Mesendoderm (in vitro differentiated cells): Measurements from ENCODE around the gene APBB2.

ENCODE experiments used
- DNase-seq: peaks from one replicate; pipeline ENCODE4 v3.0.0; 2013
- H2AK5ac ChIP-seq: 2 replicates; pipeline ENCODE4 v1.6.1; 2013; ENCODE audit warnings: low read length, inconsistent platforms
- H2BK120ac ChIP-seq: 2 replicates; pipeline ENCODE4 v1.6.1; 2013; ENCODE audit warnings: low read depth, mild to moderate bottlenecking, low read length, moderate library complexity, mixed read lengths
- H2BK15ac ChIP-seq: replicated peaks from 2 replicates; pipeline ENCODE4 v1.6.1; 2013; ENCODE audit warnings: low read depth, mild to moderate bottlenecking, moderate library complexity
- H2BK5ac ChIP-seq: 2 replicates; pipeline ENCODE4 v1.6.1; 2013; ENCODE audit warnings: low read length, inconsistent platforms
- H3K18ac ChIP-seq: 2 replicates; pipeline ENCODE4 v1.6.1; 2013; ENCODE audit warnings: mild to moderate bottlenecking, low read length, mixed read lengths
- H3K23ac ChIP-seq: one replicate; pipeline ENCODE4 v1.6.1; 2013; ENCODE audit warnings: low read length
- H3K27ac ChIP-seq: 2 replicates; pipeline ENCODE4 v1.5.1; 2013; ENCODE audit warnings: low read depth, mild to moderate bottlenecking, inconsistent platforms, low read length, moderate library complexity
- H3K27me3 ChIP-seq: 2 replicates; pipeline ENCODE4 v1.6.1; 2013; ENCODE audit warnings: low read length, control low read depth, mild to moderate bottlenecking, inconsistent platforms; ENCODE audit not compliant: insufficient read depth, poor library complexity
- H3K36me3 ChIP-seq: 2 replicates; pipeline ENCODE4 v1.6.1; 2013; ENCODE audit warnings: low read length, inconsistent platforms; ENCODE audit not compliant: control insufficient read depth, insufficient read depth
- H3K4ac ChIP-seq: one replicate; pipeline ENCODE4 v1.6.1; 2013; ENCODE audit warnings: low read depth, mild to moderate bottlenecking, low read length, moderate library complexity
- H3K4me1 ChIP-seq: 2 replicates; pipeline ENCODE4 v1.6.1; 2013; ENCODE audit warnings: low read depth, low read length, inconsistent platforms; ENCODE audit not compliant: control insufficient read depth
- H3K4me2 ChIP-seq: 2 replicates; pipeline ENCODE4 v1.6.1; 2013; ENCODE audit warnings: low read length
- H3K4me3 ChIP-seq: 2 replicates; pipeline ENCODE4 v1.5.1; 2013; ENCODE audit warnings: mild to moderate bottlenecking, low read length
- H3K56ac ChIP-seq: one replicate; pipeline ENCODE4 v1.6.1; 2013; ENCODE audit warnings: low read length
- H3K79me1 ChIP-seq: 2 replicates; pipeline ENCODE4 v1.6.1; 2013; ENCODE audit warnings: low read length, inconsistent platforms
- H3K79me2 ChIP-seq: 2 replicates; pipeline ENCODE4 v1.6.1; 2013; ENCODE audit warnings: mild to moderate bottlenecking, low read length; ENCODE audit not compliant: control insufficient read depth, insufficient read depth
- H3K9ac ChIP-seq: 2 replicates; pipeline ENCODE4 v1.6.1; 2013; ENCODE audit warnings: low read length, inconsistent platforms
- H4K5ac ChIP-seq: one replicate; pipeline ENCODE4 v1.6.1; 2013; ENCODE audit warnings: low read length
- H4K8ac ChIP-seq: one replicate; pipeline ENCODE4 v1.6.1; 2013; ENCODE audit warnings: low read depth, mild to moderate bottlenecking, control low read depth, low read length, moderate library complexity
- WGBS: extraction: QIAGEN DNeasy Blood & Tissue Kit; methylation state at CpG from one replicate; pipeline ENCODE4 v1.1.7; 2013; ENCODE audit warnings: low lambda C conversion rate, missing lambda C conversion rate; ENCODE audit not compliant: insufficient coverage; ENCODE audit errors: extremely low coverage; 5-methylcytosine and 5-hydroxymethylcytosine counted together

The APBB2 gene

GRCh38 chr4:41102414-41103092, 111.8 kb downstream of the APBB2 start:
- H3K27ac ChIP-seq: no peak overlapping the region
- no peak overlapping the region for H3K23ac ChIP-seq
- H3K36me3 ChIP-seq: no peaks in the 10 kb centered on the region
- no peak overlapping the region for H4K5ac ChIP-seq
- H2BK120ac ChIP-seq: no peak overlapping the region
- no peak overlapping the region for H3K18ac ChIP-seq
- no peak overlapping the region for H3K9ac ChIP-seq
- no peaks in the 10 kb centered on the region for H3K79me1 ChIP-seq
- no peaks in the 10 kb centered on the region for H3K4me1 ChIP-seq
- H3K4me2 ChIP-seq: no peak overlapping the region
- H2AK5ac ChIP-seq: no peak overlapping the region
- no peaks in the 10 kb centered on the region for H3K27me3 ChIP-seq
- WGBS: no CpG with 5 or more reads among the region's 9 CpGs
- no peak overlapping the region for H3K56ac ChIP-seq
- H4K8ac ChIP-seq: no peak overlapping the region
- no peak for DNase-seq
- H3K4ac ChIP-seq: no peak overlapping the region
- no peaks in the 10 kb centered on the region for H3K79me2 ChIP-seq
- H2BK5ac ChIP-seq: no peak overlapping the region
- no peak overlapping the region for H2BK15ac ChIP-seq
- H3K4me3 ChIP-seq: no peak overlapping the region

- no peak overlapping the region for H3K27ac ChIP-seq
- no peak overlapping the region for H3K23ac ChIP-seq
- no peaks in the 10 kb centered on the region for H3K27me3 ChIP-seq
- H3K79me1 ChIP-seq: no peaks in the 10 kb centered on the region
- no peak overlapping the region for H3K9ac ChIP-seq
- no peak overlapping the region for H3K18ac ChIP-seq
- H4K8ac ChIP-seq: no peak overlapping the region
- H2BK5ac ChIP-seq: no peak overlapping the region
- no peak overlapping the region for H3K56ac ChIP-seq
- no peak overlapping the region for H2BK120ac ChIP-seq
- H3K4me3 ChIP-seq: no peak overlapping the region
- no peak overlapping the region for H3K4ac ChIP-seq
- H2BK15ac ChIP-seq: no peak overlapping the region
- DNase-seq: peak; percentile 31
- no peak overlapping the region for H3K4me2 ChIP-seq
- no peaks in the 10 kb centered on the region for H3K79me2 ChIP-seq
- no peak overlapping the region for H4K5ac ChIP-seq
- no peaks in the 10 kb centered on the region for H3K36me3 ChIP-seq
- H2AK5ac ChIP-seq: no peak overlapping the region
- WGBS: no CpG with 5 or more reads among the region's 5 CpGs
- H3K4me1 ChIP-seq: no peaks in the 10 kb centered on the region
These were observed 116.0 kb downstream of the APBB2 start for GRCh38 chr4:41098093-41099048.

GRCh38 chr4:41095973-41096372, 118.4 kb downstream of the APBB2 start:
- Histone ChIP-seq H3K4ac (no peak overlapping the region), H3K36me3 (no peaks in the 10 kb centered on the region), H3K18ac (no peak overlapping the region), H3K56ac (no peak overlapping the region), H3K27me3 (no peaks in the 10 kb centered on the region), H4K8ac (no peak overlapping the region), H2BK15ac (no peak overlapping the region), H4K5ac (no peak overlapping the region), H3K4me2 (no peak overlapping the region), H2BK5ac (no peak overlapping the region), H2BK120ac (no peak overlapping the region), H3K79me2 (no peaks in the 10 kb centered on the region), H3K4me1 (peaks cover 3% of the 10 kb centered on the region), H2AK5ac (no peak overlapping the region), H3K9ac (no peak overlapping the region), H3K4me3 (no peak overlapping the region), H3K23ac (no peak overlapping the region), H3K79me1 (no peaks in the 10 kb centered on the region), H3K27ac (no peak overlapping the region)
- DNase-seq: peak; percentile 44
- WGBS: no CpG with 5 or more reads among the region's 4 CpGs

GRCh38 chr4:41095192-41095872, 119.0 kb downstream of the APBB2 start:
- WGBS: no CpG with 5 or more reads among the region's 2 CpGs
- DNase-seq: no peak
- no peak overlapping the region for H3K4me2 ChIP-seq

GRCh38 chr4:41092128-41092527, 122.2 kb downstream of the APBB2 start:
- no peak overlapping the region for H3K4ac ChIP-seq
- H3K9ac ChIP-seq: no peak overlapping the region
- no peak overlapping the region for H4K8ac ChIP-seq
- no peak for DNase-seq
- no peaks in the 10 kb centered on the region for H3K79me2 ChIP-seq
- no peak overlapping the region for H3K27ac ChIP-seq
- H4K5ac ChIP-seq: no peak overlapping the region
- no peak overlapping the region for H3K4me2 ChIP-seq
- H2BK120ac ChIP-seq: no peak overlapping the region
- H3K36me3 ChIP-seq: no peaks in the 10 kb centered on the region
- no peak overlapping the region for H2BK5ac ChIP-seq
- no peak overlapping the region for H3K4me3 ChIP-seq
- no peak overlapping the region for H3K56ac ChIP-seq
- no peaks in the 10 kb centered on the region for H3K79me1 ChIP-seq
- H3K4me1 ChIP-seq: peaks cover 3% of the 10 kb centered on the region
- no peak overlapping the region for H3K23ac ChIP-seq
- no peaks in the 10 kb centered on the region for H3K27me3 ChIP-seq
- WGBS: no CpG with 5 or more reads among the region's 3 CpGs
- no peak overlapping the region for H3K18ac ChIP-seq
- H2AK5ac ChIP-seq: no peak overlapping the region
- no peak overlapping the region for H2BK15ac ChIP-seq

More at GRCh38 chr4:41095192-41095872, 119.0 kb downstream of the APBB2 start:
- H3K27ac ChIP-seq: no peak overlapping the region
- H3K79me1 ChIP-seq: no peaks in the 10 kb centered on the region
- no peak overlapping the region for H2AK5ac ChIP-seq
- H3K4ac ChIP-seq: no peak overlapping the region
- H3K18ac ChIP-seq: no peak overlapping the region
- no peak overlapping the region for H4K5ac ChIP-seq
- H3K56ac ChIP-seq: no peak overlapping the region
- H3K9ac ChIP-seq: no peak overlapping the region
- H3K4me3 ChIP-seq: no peak overlapping the region
- H3K36me3 ChIP-seq: no peaks in the 10 kb centered on the region
- no peaks in the 10 kb centered on the region for H3K27me3 ChIP-seq
- no peaks in the 10 kb centered on the region for H3K79me2 ChIP-seq
- peaks cover 3% of the 10 kb centered on the region for H3K4me1 ChIP-seq
- H2BK15ac ChIP-seq: no peak overlapping the region
- H2BK5ac ChIP-seq: no peak overlapping the region
- H4K8ac ChIP-seq: no peak overlapping the region
- H3K23ac ChIP-seq: no peak overlapping the region
- no peak overlapping the region for H2BK120ac ChIP-seq
